ENCODE data around the gene DLGAP4. TPM values are rescaled to one million over a fixed set of nuclear protein-coding genes. Genes with fewer than 3 reads are reported as not detected.
"Not testable (repeated sequence)": the region's sequence is repeated elsewhere in the genome, so short reads cannot be mapped to it uniquely, and the experiment has no call there.

The DLGAP4 gene
- total RNA-seq, 4 donors from 2014 or later: 38.6 to 193 (median 80.5) TPM

DNA sequence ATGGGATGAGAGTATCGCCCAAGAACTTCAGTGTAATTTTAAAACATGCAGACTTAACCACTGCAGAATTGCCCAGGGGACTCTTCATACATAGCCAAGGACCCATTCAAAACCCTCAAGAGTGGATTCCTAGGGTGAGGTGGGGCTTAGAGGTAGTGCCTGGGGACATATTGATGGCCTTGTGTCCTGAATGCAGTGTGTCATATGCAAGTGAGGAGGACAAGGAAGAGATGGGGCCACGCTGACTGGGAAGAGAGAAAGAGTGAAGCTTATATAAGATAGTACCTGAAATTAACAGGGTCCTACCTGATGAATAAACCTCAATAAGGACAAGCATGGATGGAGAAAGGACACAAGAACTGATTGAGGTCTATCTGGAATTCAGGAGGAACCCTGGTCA, 249.1 kb downstream of the DLGAP4 start:
- intact Hi-C loops (cut with DNase I; ENCODE audit: low total_unique reads): loop anchor here (10.0 kb wide), 1 partner anchor 50 kb away; the partner anchor contains the start of gene RAB5IF
- Histone ChIP-seq H3K9me3 (no peaks in the 10 kb centered on the region), H3K36me3 (no peaks in the 10 kb centered on the region), H3K27ac (no peak overlapping the region), H3K4me1 (no peaks in the 10 kb centered on the region), H3K4me3 (no peak overlapping the region), H3K27me3 (no peaks in the 10 kb centered on the region)
- no peak for TF ChIP-seq POLR2A (IDR thresholded peaks at IDR 0.05)
- TF ChIP-seq, protein P1, sequence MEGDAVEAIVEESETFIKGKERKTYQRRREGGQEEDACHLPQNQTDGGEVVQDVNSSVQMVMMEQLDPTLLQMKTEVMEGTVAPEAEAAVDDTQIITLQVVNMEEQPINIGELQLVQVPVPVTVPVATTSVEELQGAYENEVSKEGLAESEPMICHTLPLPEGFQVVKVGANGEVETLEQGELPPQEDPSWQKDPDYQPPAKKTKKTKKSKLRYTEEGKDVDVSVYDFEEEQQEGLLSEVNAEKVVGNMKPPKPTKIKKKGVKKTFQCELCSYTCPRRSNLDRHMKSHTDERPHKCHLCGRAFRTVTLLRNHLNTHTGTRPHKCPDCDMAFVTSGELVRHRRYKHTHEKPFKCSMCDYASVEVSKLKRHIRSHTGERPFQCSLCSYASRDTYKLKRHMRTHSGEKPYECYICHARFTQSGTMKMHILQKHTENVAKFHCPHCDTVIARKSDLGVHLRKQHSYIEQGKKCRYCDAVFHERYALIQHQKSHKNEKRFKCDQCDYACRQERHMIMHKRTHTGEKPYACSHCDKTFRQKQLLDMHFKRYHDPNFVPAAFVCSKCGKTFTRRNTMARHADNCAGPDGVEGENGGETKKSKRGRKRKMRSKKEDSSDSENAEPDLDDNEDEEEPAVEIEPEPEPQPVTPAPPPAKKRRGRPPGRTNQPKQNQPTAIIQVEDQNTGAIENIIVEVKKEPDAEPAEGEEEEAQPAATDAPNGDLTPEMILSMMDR (IDR thresholded peaks at IDR 0.05): no peak
- DNase-seq: no peak

DNA sequence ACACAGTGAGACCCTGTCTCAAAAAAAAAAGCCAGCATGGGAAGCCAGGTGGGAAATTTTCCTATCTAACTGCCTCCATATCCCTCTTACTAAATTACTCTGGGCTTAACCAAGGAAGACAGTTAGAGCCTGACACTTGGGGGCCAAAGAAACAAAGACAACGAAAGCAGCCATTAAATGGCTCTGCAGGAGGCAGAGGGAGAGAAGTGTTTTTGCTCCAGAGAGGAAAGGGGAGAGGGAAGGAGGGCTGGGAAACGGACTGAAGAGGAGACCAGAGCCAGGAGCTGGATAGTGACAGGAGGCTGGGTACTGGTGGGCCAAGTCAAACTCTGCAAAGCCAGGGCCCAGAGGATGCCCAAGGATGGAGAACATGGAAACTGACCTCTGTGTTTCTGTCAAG, 256.6 kb downstream of the DLGAP4 start:
- no peak for DNase-seq
- H3K36me3 ChIP-seq: no peaks in the 10 kb centered on the region
- no peak overlapping the region for H3K4me3 ChIP-seq
- H3K9me3 ChIP-seq: no peaks in the 10 kb centered on the region
- no peak for TF ChIP-seq POLR2A (IDR thresholded peaks at IDR 0.05)
- TF ChIP-seq, protein P1 (IDR thresholded peaks at IDR 0.05): no peak
- H3K27ac ChIP-seq: no peak overlapping the region
- intact Hi-C loops (cut with DNase I; ENCODE audit: low total_unique reads): no loop called here
- H3K4me1 ChIP-seq: no peaks in the 10 kb centered on the region
- H3K27me3 ChIP-seq: no peaks in the 10 kb centered on the region

GRCh38 chr20:36563374-36563773, 257.2 kb downstream of the DLGAP4 start:
- Histone ChIP-seq H3K4me1 (no peaks in the 10 kb centered on the region), H3K9me3 (no peaks in the 10 kb centered on the region), H3K27ac (no peak overlapping the region), H3K27me3 (no peaks in the 10 kb centered on the region), H3K4me3 (no peak overlapping the region), H3K36me3 (no peaks in the 10 kb centered on the region)
- intact Hi-C loops (cut with DNase I; ENCODE audit: low total_unique reads): no loop called here
- TF ChIP-seq POLR2A (IDR thresholded peaks at IDR 0.05): no peak
- TF ChIP-seq, protein P1 (IDR thresholded peaks at IDR 0.05): no peak
- DNase-seq: no peak

- H3K27me3 ChIP-seq; intact Hi-C loops (cut with DNase I; ENCODE audit: low total_unique reads); H3K27ac ChIP-seq; H3K4me3 ChIP-seq; H3K4me1 ChIP-seq; H3K9me3 ChIP-seq; DNase-seq; H3K36me3 ChIP-seq: not testable (repeated sequence)
Measured at GRCh38 chr20:36564078-36564725, 258.1 kb downstream of the DLGAP4 start.

DNA sequence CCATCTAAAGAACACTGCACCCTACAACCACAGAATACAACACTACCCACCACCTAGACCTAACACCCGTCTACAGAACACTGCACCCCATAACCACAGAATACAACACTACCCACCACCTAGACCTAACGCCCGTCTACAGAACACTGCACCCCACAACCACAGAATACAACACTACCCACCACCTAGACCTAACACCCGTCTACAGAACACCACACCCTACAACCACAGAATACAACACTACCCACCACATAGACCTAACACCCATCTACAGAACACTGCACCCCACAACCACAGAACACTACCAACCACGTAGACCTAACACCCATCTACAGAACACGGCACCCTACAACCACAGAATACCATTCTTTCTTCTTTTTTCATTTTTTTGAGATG, 258.6 kb downstream of the DLGAP4 start:
- H3K4me3 ChIP-seq; H3K27ac ChIP-seq; intact Hi-C loops (cut with DNase I; ENCODE audit: low total_unique reads); H3K36me3 ChIP-seq; H3K27me3 ChIP-seq; H3K9me3 ChIP-seq; DNase-seq; H3K4me1 ChIP-seq: not testable (repeated sequence)

- H3K27me3 ChIP-seq: no peaks in the 10 kb centered on the region
- no peaks in the 10 kb centered on the region for H3K36me3 ChIP-seq
- no peak overlapping the region for H3K4me3 ChIP-seq
- TF ChIP-seq, protein P1 (IDR thresholded peaks at IDR 0.05): no peak
- no peak for TF ChIP-seq POLR2A (IDR thresholded peaks at IDR 0.05)
- H3K9me3 ChIP-seq: no peaks in the 10 kb centered on the region
- no peaks in the 10 kb centered on the region for H3K4me1 ChIP-seq
- intact Hi-C loops (cut with DNase I; ENCODE audit: low total_unique reads): no loop called here
- no peak for DNase-seq
- H3K27ac ChIP-seq: no peak overlapping the region
Measured at GRCh38 chr20:36565520-36565919, 259.4 kb downstream of the DLGAP4 start.
